BJ (cell line): ENCODE measurements around the gene MYO9B. TPM values are rescaled to one million over a fixed set of nuclear protein-coding genes. Genes with fewer than 3 reads are reported as not detected.

ENCODE experiments used
- CTCF ChIA-PET: fragments of 350-600 bp; formaldehyde crosslinking; extraction: SDS; loops from one replicate; lab custom pipeline; 2021; ENCODE audit warnings: antibody characterized with exemption, inconsistent platforms; lab: Yijun Ruan, JAX
- POLR2A ChIA-PET: fragments of 300-600 bp; sonication (Branson Sonifier 250); formaldehyde crosslinking; extraction: SDS; loops from one replicate; lab custom pipeline; 2021; ENCODE audit warnings: antibody characterized with exemption; lab: Charles Lee
- DNase-seq: peaks from one replicate; pipeline ENCODE4 v3.0.0-alpha.2; 2011; ENCODE audit warnings: low read depth
- H3K27me3 ChIP-seq: 2 replicates; pipeline ENCODE4 v1.6.0; 2011; ENCODE audit warnings: low read length; ENCODE audit not compliant: control insufficient read depth, insufficient read depth
- H3K36me3 ChIP-seq: 2 replicates; pipeline ENCODE4 v1.5.1; 2011; ENCODE audit warnings: low read length; ENCODE audit not compliant: control insufficient read depth, insufficient read depth
- H3K4me3 ChIP-seq: 2 replicates; pipeline ENCODE4 v1.5.1; 2011; ENCODE audit warnings: low read depth, mild to moderate bottlenecking, control low read depth, low read length
- CTCF ChIP-seq: IDR thresholded peaks from 2 replicates; pipeline ENCODE4 v1.5.1; 2011; ENCODE audit warnings: low read depth, mild to moderate bottlenecking, control low read depth, inconsistent platforms, low read length, moderate library complexity; ENCODE audit not compliant: insufficient read depth
- polyA plus RNA-seq: library from polyadenylated mRNA; depleted of rRNA; stranded (reverse); fragments of >200 nt; gene quantifications from 2 replicates; pipeline ENCODE4 v1.2.3, GENCODE V29; 2011

Gene MYO9B
- polyA plus RNA-seq, 1 experiment: 40.8 TPM

- POLR2A ChIA-PET: no interaction called here
- no peak for TF ChIP-seq CTCF
- H3K4me3 ChIP-seq: no peak overlapping the region
- no peaks in the 10 kb centered on the region for H3K36me3 ChIP-seq
- no peaks in the 10 kb centered on the region for H3K27me3 ChIP-seq
- DNase-seq: no peak
- CTCF ChIA-PET: interaction anchor here (0.7 kb wide), 1 partner anchor 353 kb away, joined by 5 read pairs; no protein-coding TSS in a partner anchor
Measured at GRCh38 chr19:17070912-17071311, 4.7 kb upstream of the MYO9B start.

GRCh38 chr19:17073869-17074633 lies 1.5 kb upstream of the MYO9B start:
- no peak for DNase-seq
- H3K27me3 ChIP-seq: no peaks in the 10 kb centered on the region
- H3K36me3 ChIP-seq: no peaks in the 10 kb centered on the region
- H3K4me3 ChIP-seq: peak overlapping the region; percentile 86
- TF ChIP-seq CTCF: no peak
- POLR2A ChIA-PET: interaction anchor here (0.5 kb wide), 1 partner anchor 185 kb away, joined by 12 read pairs; no protein-coding TSS in a partner anchor
- CTCF ChIA-PET: interaction anchor here (1.3 to 2.4 kb wide), 4 partner anchors 8 to 208 kb away, joined by 3 to 11 read pairs (median 3); partner anchors contain the start of gene ANKLE1

GRCh38 chr19:17074634-17075034 lies 943 bp upstream of the MYO9B start:
- H3K36me3 ChIP-seq: no peaks in the 10 kb centered on the region
- ChIA-PET POLR2A (interaction anchor here (0.5 kb wide), 1 partner anchor 185 kb away, joined by 12 read pairs; no protein-coding TSS in a partner anchor), CTCF (interaction anchor here (1.3 to 2.4 kb wide), 3 partner anchors 9 to 208 kb away, joined by 3 to 11 read pairs (median 3); partner anchors contain the start of gene ANKLE1)
- no peaks in the 10 kb centered on the region for H3K27me3 ChIP-seq
- peak overlapping the region; percentile 86 for H3K4me3 ChIP-seq
- TF ChIP-seq CTCF: no peak
- DNase-seq: no peak

GRCh38 chr19:17075864-17076542 lies 426 bp downstream of the MYO9B start:
- Histone ChIP-seq H3K4me3 (peak overlapping the region; percentile 95), H3K27me3 (no peaks in the 10 kb centered on the region), H3K36me3 (no peaks in the 10 kb centered on the region)
- ChIA-PET CTCF (interaction anchor here (0.8 to 1.0 kb wide), 2 partner anchors 49 to 184 kb away, joined by 3 read pairs; no protein-coding TSS in a partner anchor), POLR2A (interaction anchor here (0.5 kb wide), 1 partner anchor 89 kb away, joined by 6 read pairs; no protein-coding TSS in a partner anchor)
- no peak for DNase-seq
- no peak for TF ChIP-seq CTCF
